Measurements from ENCODE around the gene PPP1R1C.

GRCh38 chr2:182144776-182145165, 159.1 kb downstream of the PPP1R1C start:
- TF ChIP-seq CTCF (IDR thresholded peaks at IDR 0.05 in 4 of 5, conservative IDR thresholded peaks at IDR 0.05 in 1 of 5) (no peak), POLR2A (IDR thresholded peaks at IDR 0.05) (no peak)
